HCT116 (cell line): Measurements from ENCODE around the gene NUMB. TPM values are rescaled to one million over a fixed set of nuclear protein-coding genes. Genes with fewer than 3 reads are reported as not detected.
A peak's percentile ranks its signal among the peaks of the same experiment; 100 is the strongest.

Experiments used
- ATAC-seq: fragments of 200-7000 bp; cut with Tn5 transposase; 2 replicates; pipeline ENCODE4 v1.9.1; 2020; ENCODE audit warnings: mild to moderate bottlenecking, moderate library complexity
- BruUV-seq: library from RNA; stranded (reverse); fragments of 400-500 nt; replicated peaks from 2 replicates; lab custom pipeline; 2021; lab: Mats Ljungman, UMichigan
- CTCF ChIA-PET: fragments of 300-600 bp; sonication (Branson Sonifier 250); formaldehyde crosslinking; loops from one replicate; lab custom pipeline; 2021; ENCODE audit warnings: antibody characterized with exemption; lab: Charles Lee
- POLR2A ChIA-PET: fragments of 300-600, 350-600 bp; sonication (Branson Sonifier 250); formaldehyde crosslinking; loops from one replicate; lab custom pipeline; 2021; ENCODE audit warnings: antibody characterized with exemption; lab: Charles Lee
- RAD21 ChIA-PET, 2 experiments: fragments of 300-600 bp; sonication (Branson Sonifier 250); formaldehyde crosslinking; loops; one replicate each; lab custom pipeline; 2023; ENCODE audit warnings: low total read pairs in 2 of 2; ENCODE audit not compliant: uncharacterized antibody in 2 of 2, unreplicated experiment in 2 of 2, low non-redundant PET in 1 of 2; lab: Charles Lee
- DNase-seq: peaks from one replicate; pipeline ENCODE4 v3.0.0-alpha.2; 2010; ENCODE audit warnings: low read depth, low spot score
- H2AFZ ChIP-seq: fragments of 200-600 bp; shearing (Covaris generic), sonication (generic); 2 replicates; pipeline ENCODE4 v1.6.1; 2017; ENCODE audit warnings: low read depth, mixed run types, mixed read lengths, antibody characterized with exemption, low read length; ENCODE audit not compliant: poor library complexity, severe bottlenecking
- H3K27ac ChIP-seq: 2 replicates; pipeline ENCODE4 v1.5.1; 2012; ENCODE audit warnings: low read depth, low read length
- H3K27me3 ChIP-seq: fragments of 200-600 bp; sonication (generic); 2 replicates; pipeline ENCODE4 v1.6.1; 2016; ENCODE audit warnings: mixed run types, low read length, mixed read lengths; ENCODE audit not compliant: insufficient read depth
- H3K36me3 ChIP-seq, 2 experiments: fragments of 200-500 bp in 1 of 2; fragments of 200-600 bp in 1 of 2; sonication (Bioruptor generic) in 1 of 2; sonication (generic) in 1 of 2; 2 replicates each; pipeline versions ENCODE4 v1.5.1 to v1.6.1; 2014 to 2016; ENCODE audit warnings: low read length in 2 of 2, inconsistent platforms in 1 of 2, mixed read lengths in 1 of 2, mixed run types in 1 of 2; ENCODE audit not compliant: insufficient read depth in 2 of 2, control insufficient read depth in 1 of 2
- H3K4me1 ChIP-seq, 2 experiments: fragments of 200-600 bp in 1 of 2; sonication (generic) in 1 of 2; 2 replicates each; pipeline versions ENCODE4 v1.5.1 to v1.6.1; 2012 to 2017; ENCODE audit warnings: low read length in 2 of 2, inconsistent platforms in 1 of 2, mild to moderate bottlenecking in 1 of 2, mixed read lengths in 1 of 2, mixed run types in 1 of 2, moderate library complexity in 1 of 2; ENCODE audit not compliant: insufficient read depth in 2 of 2, control insufficient read depth in 1 of 2
- H3K4me2 ChIP-seq: fragments of 200-600 bp; sonication (generic); 2 replicates; pipeline ENCODE4 v1.6.1; 2017; ENCODE audit warnings: mixed run types, low read length, mixed read lengths
- H3K4me3 ChIP-seq, 2 experiments: fragments of 200-600 bp in 1 of 2; sonication (generic) in 1 of 2; replicated peaks in 1 of 2; 2 replicates each; pipeline ENCODE4 v1.5.1; 2011 to 2016; ENCODE audit warnings: low read length in 2 of 2, control low read depth in 1 of 2, low read depth in 1 of 2, mild to moderate bottlenecking in 1 of 2, mixed read lengths in 1 of 2, mixed run types in 1 of 2
- H3K79me2 ChIP-seq: fragments of 200-600 bp; sonication (generic); 2 replicates; pipeline ENCODE4 v1.6.1; 2017; ENCODE audit warnings: mild to moderate bottlenecking, mixed run types, low read length, moderate library complexity, mixed read lengths; ENCODE audit not compliant: insufficient read depth
- H3K9ac ChIP-seq: fragments of 200-600 bp; sonication (generic); 2 replicates; pipeline ENCODE4 v1.6.1; 2016; ENCODE audit warnings: low read length, mixed read lengths
- H3K9me2 ChIP-seq: fragments of 200-600 bp; sonication (generic), shearing (Covaris generic); 2 replicates; pipeline ENCODE4 v1.6.1; 2017; ENCODE audit warnings: mixed run types, mild to moderate bottlenecking, moderate library complexity; ENCODE audit not compliant: insufficient read depth
- H3K9me3 ChIP-seq, 2 experiments: fragments of 200-500 bp in 1 of 2; fragments of 200-600 bp in 1 of 2; sonication (Bioruptor generic) in 1 of 2; sonication (generic) in 1 of 2; 2 replicates each; pipeline ENCODE4 v1.6.1; 2014 to 2017; ENCODE audit warnings: low read length in 2 of 2, mixed read lengths in 2 of 2, inconsistent platforms in 1 of 2, low read depth in 1 of 2, mild to moderate bottlenecking in 1 of 2, mixed run types in 1 of 2, moderate library complexity in 1 of 2; ENCODE audit not compliant: control insufficient read depth in 1 of 2, insufficient read depth in 1 of 2
- H4K20me1 ChIP-seq: fragments of 200-600 bp; sonication (generic), shearing (Covaris generic); 2 replicates; pipeline ENCODE4 v1.6.1; 2017; ENCODE audit warnings: mixed run types, mild to moderate bottlenecking, moderate library complexity; ENCODE audit not compliant: insufficient read depth
- CBX3 ChIP-seq: IDR thresholded peaks from 2 replicates; pipeline ENCODE4 v1.6.1; 2012; ENCODE audit warnings: low read depth
- CEBPB ChIP-seq: IDR thresholded peaks from 2 replicates; pipeline ENCODE4 v1.6.1; 2012; ENCODE audit warnings: low read depth
- EGR1 ChIP-seq: IDR thresholded peaks from 2 replicates; pipeline ENCODE4 v1.6.1; 2012; ENCODE audit warnings: low read depth
- ELF1 ChIP-seq: IDR thresholded peaks from 2 replicates; pipeline ENCODE4 v1.6.1; 2012; ENCODE audit warnings: low read depth, borderline replicate concordance
- EZH2 ChIP-seq: fragments of 200-600 bp; sonication (generic); IDR thresholded peaks from 2 replicates; pipeline ENCODE4 v1.6.1; 2017; ENCODE audit warnings: antibody characterized with exemption, mixed run types
- EZH2phosphoT487 ChIP-seq: fragments of 200-600 bp; IDR thresholded peaks from 2 replicates; pipeline ENCODE4 v1.6.1; 2018; ENCODE audit warnings: antibody characterized with exemption, borderline replicate concordance
- FOSL1 ChIP-seq: IDR thresholded peaks from 2 replicates; pipeline ENCODE4 v1.6.1; 2012; ENCODE audit warnings: low read depth
- JUND ChIP-seq: IDR thresholded peaks from 2 replicates; pipeline ENCODE4 v1.6.1; 2012
- POLR2AphosphoS5 ChIP-seq: IDR thresholded peaks from 2 replicates; pipeline ENCODE4 v1.6.1; 2011; ENCODE audit warnings: mild to moderate bottlenecking, low read depth, low read length, moderate library complexity
- RAD21 ChIP-seq: IDR thresholded peaks from 2 replicates; pipeline ENCODE4 v1.6.1; 2012; ENCODE audit warnings: low read depth, mild to moderate bottlenecking
- SIN3A ChIP-seq: IDR thresholded peaks from 2 replicates; pipeline ENCODE4 v1.6.1; 2012; ENCODE audit warnings: low read depth
- SP1 ChIP-seq: IDR thresholded peaks from 2 replicates; pipeline ENCODE4 v1.6.1; 2012; ENCODE audit warnings: low read depth
- SRF ChIP-seq: IDR thresholded peaks from 2 replicates; pipeline ENCODE4 v1.6.1; 2012; ENCODE audit warnings: low read depth
- TCF7L2 ChIP-seq: IDR thresholded peaks from 2 replicates; pipeline ENCODE4 v1.7.0; 2011; ENCODE audit warnings: borderline replicate concordance, inconsistent platforms; ENCODE audit not compliant: insufficient read depth, insufficient read length; ENCODE audit errors: extremely low read depth
- YY1 ChIP-seq: IDR thresholded peaks from 2 replicates; pipeline ENCODE4 v1.6.1; 2011; ENCODE audit warnings: low read length, low read depth, moderate library complexity, mild to moderate bottlenecking; ENCODE audit not compliant: insufficient replicate concordance; ENCODE audit errors: extremely low read depth
- intact Hi-C: fragments of 100-400 bp; cut with micrococcal nuclease; formaldehyde crosslinking; loops from 2 replicates; pipeline ENCODE4 v1.10.0; 2022
- total RNA-seq: library from RNA; stranded (reverse); gene quantifications from one replicate; pipeline ENCODE4 v1.2.1, GENCODE V29; 2021; ENCODE audit not compliant: unreplicated experiment
- TF ChIP-seq, protein P1 (sequence below): IDR thresholded peaks from 2 replicates; pipeline ENCODE4 v1.6.1; 2012
- TF ChIP-seq, protein P2 (sequence below), 3 experiments: fragments of 200-600 bp in 1 of 3; sonication (generic) in 1 of 3; IDR thresholded peaks in 2 of 3; conservative IDR thresholded peaks in 1 of 3; 2 replicates each; pipeline ENCODE4 v1.5.1; 2012 to 2017; ENCODE audit warnings: low read depth in 2 of 3, low read length in 2 of 3, antibody characterized with exemption in 1 of 3, borderline replicate concordance in 1 of 3, control low read depth in 1 of 3, mild to moderate bottlenecking in 1 of 3, mixed read lengths in 1 of 3, mixed run types in 1 of 3, moderate library complexity in 1 of 3; ENCODE audit not compliant: insufficient read depth in 1 of 3
- TF ChIP-seq, protein P3 (sequence below): IDR thresholded peaks from 2 replicates; pipeline ENCODE4 v1.6.1; 2012
- TF ChIP-seq, protein P4 (sequence below): IDR thresholded peaks from 2 replicates; pipeline ENCODE4 v1.6.1; 2012; ENCODE audit warnings: low read depth

The NUMB gene
- total RNA-seq, 1 experiment from 2014 or later, result 43.0 TPM

DNA sequence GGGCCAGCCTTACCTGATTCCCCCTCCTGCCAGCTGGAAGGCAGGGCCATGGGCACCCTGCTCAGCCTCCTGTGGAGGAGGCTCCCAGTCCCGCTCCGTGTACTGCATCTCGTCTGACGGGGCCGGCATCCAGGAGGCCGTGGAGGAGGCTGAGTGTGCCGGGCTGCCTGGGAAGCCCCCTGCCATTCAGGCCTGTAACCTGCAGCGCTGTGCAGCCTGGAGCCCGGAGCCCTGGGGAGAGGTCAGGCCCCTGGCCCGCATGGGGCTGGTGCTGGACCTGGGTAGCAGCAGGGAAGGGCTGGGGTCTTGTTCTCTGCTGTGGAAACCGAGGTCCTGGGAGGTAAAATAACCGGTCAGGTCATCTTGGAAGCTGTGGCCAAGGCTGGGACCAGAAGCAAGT, 204.6 kb downstream of the NUMB start:
- intact Hi-C loops, result no loop called here
- no peak overlapping the region for H3K27ac ChIP-seq
- H3K79me2 ChIP-seq, result no peaks in the 10 kb centered on the region
- ChIA-PET RAD21 (no interaction called here), CTCF (no interaction called here), POLR2A (no interaction called here)
- ATAC-seq (0 out of 2 replicates have a peak, but pooled peaks have one; percentile 35), DNase-seq (no peak)
- no peak overlapping the region for H3K4me2 ChIP-seq
- H3K9me3 ChIP-seq, result no peaks in the 10 kb centered on the region
- no peaks in the 10 kb centered on the region for H3K9me2 ChIP-seq
- H3K4me1 ChIP-seq, result no peaks in the 10 kb centered on the region
- H2AFZ ChIP-seq, result no peak overlapping the region
- no TSS peak for BruUV-seq
- H4K20me1 ChIP-seq, result no peaks in the 10 kb centered on the region
- H3K27me3 ChIP-seq, result no peaks in the 10 kb centered on the region
- no peaks in the 10 kb centered on the region; a peak in 1 of 4 replicates for H3K36me3 ChIP-seq
- no peak overlapping the region for H3K9ac ChIP-seq
- TF ChIP-seq CBX3, result no peak
- TF ChIP-seq TCF7L2, result no peak
- no peak for TF ChIP-seq EZH2
- TF ChIP-seq CEBPB, result no peak
- TF ChIP-seq, protein P1, sequence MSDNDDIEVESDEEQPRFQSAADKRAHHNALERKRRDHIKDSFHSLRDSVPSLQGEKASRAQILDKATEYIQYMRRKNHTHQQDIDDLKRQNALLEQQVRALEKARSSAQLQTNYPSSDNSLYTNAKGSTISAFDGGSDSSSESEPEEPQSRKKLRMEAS, result no peak
- TF ChIP-seq, protein P2, sequence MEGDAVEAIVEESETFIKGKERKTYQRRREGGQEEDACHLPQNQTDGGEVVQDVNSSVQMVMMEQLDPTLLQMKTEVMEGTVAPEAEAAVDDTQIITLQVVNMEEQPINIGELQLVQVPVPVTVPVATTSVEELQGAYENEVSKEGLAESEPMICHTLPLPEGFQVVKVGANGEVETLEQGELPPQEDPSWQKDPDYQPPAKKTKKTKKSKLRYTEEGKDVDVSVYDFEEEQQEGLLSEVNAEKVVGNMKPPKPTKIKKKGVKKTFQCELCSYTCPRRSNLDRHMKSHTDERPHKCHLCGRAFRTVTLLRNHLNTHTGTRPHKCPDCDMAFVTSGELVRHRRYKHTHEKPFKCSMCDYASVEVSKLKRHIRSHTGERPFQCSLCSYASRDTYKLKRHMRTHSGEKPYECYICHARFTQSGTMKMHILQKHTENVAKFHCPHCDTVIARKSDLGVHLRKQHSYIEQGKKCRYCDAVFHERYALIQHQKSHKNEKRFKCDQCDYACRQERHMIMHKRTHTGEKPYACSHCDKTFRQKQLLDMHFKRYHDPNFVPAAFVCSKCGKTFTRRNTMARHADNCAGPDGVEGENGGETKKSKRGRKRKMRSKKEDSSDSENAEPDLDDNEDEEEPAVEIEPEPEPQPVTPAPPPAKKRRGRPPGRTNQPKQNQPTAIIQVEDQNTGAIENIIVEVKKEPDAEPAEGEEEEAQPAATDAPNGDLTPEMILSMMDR (IDR thresholded peaks at IDR 0.05 in 2 of 3, conservative IDR thresholded peaks at IDR 0.05 in 1 of 3; ENCODE audit: borderline replicate concordance in 1 of 3, insufficient read depth in 1 of 3, low read depth in 2 of 3, low read length in 2 of 3), result no peak
- no peak for TF ChIP-seq POLR2AphosphoS5
- TF ChIP-seq FOSL1, result no peak
- TF ChIP-seq, protein P3, sequence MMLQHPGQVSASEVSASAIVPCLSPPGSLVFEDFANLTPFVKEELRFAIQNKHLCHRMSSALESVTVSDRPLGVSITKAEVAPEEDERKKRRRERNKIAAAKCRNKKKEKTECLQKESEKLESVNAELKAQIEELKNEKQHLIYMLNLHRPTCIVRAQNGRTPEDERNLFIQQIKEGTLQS, result no peak
- TF ChIP-seq SIN3A, result no peak
- TF ChIP-seq YY1, result no peak
- no peak for TF ChIP-seq SRF
- no peak for TF ChIP-seq JUND
- no peak for TF ChIP-seq EGR1
- TF ChIP-seq EZH2phosphoT487, result no peak
- TF ChIP-seq ELF1, result no peak
- TF ChIP-seq SP1, result no peak
- TF ChIP-seq RAD21, result no peak
- TF ChIP-seq, protein P4, sequence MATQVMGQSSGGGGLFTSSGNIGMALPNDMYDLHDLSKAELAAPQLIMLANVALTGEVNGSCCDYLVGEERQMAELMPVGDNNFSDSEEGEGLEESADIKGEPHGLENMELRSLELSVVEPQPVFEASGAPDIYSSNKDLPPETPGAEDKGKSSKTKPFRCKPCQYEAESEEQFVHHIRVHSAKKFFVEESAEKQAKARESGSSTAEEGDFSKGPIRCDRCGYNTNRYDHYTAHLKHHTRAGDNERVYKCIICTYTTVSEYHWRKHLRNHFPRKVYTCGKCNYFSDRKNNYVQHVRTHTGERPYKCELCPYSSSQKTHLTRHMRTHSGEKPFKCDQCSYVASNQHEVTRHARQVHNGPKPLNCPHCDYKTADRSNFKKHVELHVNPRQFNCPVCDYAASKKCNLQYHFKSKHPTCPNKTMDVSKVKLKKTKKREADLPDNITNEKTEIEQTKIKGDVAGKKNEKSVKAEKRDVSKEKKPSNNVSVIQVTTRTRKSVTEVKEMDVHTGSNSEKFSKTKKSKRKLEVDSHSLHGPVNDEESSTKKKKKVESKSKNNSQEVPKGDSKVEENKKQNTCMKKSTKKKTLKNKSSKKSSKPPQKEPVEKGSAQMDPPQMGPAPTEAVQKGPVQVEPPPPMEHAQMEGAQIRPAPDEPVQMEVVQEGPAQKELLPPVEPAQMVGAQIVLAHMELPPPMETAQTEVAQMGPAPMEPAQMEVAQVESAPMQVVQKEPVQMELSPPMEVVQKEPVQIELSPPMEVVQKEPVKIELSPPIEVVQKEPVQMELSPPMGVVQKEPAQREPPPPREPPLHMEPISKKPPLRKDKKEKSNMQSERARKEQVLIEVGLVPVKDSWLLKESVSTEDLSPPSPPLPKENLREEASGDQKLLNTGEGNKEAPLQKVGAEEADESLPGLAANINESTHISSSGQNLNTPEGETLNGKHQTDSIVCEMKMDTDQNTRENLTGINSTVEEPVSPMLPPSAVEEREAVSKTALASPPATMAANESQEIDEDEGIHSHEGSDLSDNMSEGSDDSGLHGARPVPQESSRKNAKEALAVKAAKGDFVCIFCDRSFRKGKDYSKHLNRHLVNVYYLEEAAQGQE, result no peak
- no peak overlapping the region for H3K4me3 ChIP-seq
